AG04450 (cell line): Measurements from ENCODE around the gene FHIT. TPM values are rescaled to one million over a fixed set of nuclear protein-coding genes. Genes with fewer than 3 reads are reported as not detected.
A peak's percentile ranks its signal among the peaks of the same experiment; 100 is the strongest.

ENCODE experiments used
- CTCF ChIA-PET: fragments of 300-600, 350-600 bp; formaldehyde crosslinking; extraction: SDS; loops from one replicate; lab custom pipeline; 2022; ENCODE audit warnings: antibody characterized with exemption, inconsistent platforms; lab: Charles Lee
- POLR2A ChIA-PET: fragments of 350-600 bp; formaldehyde crosslinking; extraction: SDS; loops from one replicate; lab custom pipeline; 2021; ENCODE audit warnings: antibody characterized with exemption, inconsistent platforms; lab: Yijun Ruan, JAX
- DNase-seq: peaks from one replicate; pipeline ENCODE4 v3.0.0-alpha.2; 2011; ENCODE audit warnings: low read depth, low spot score
- H3K27ac ChIP-seq: one replicate; pipeline ENCODE4 v1.5.1; 2012; ENCODE audit warnings: low read depth, low read length, control low read depth
- H3K27me3 ChIP-seq: one replicate; pipeline ENCODE4 v1.6.0; 2012; ENCODE audit warnings: low read length; ENCODE audit not compliant: control insufficient read depth, insufficient read depth
- H3K4me3 ChIP-seq: 2 replicates; pipeline ENCODE4 v1.5.1; 2011; ENCODE audit warnings: mild to moderate bottlenecking, low read depth, low read length, control low read depth
- H3K9me3 ChIP-seq: 2 replicates; pipeline ENCODE4 v1.5.1; 2012; ENCODE audit warnings: low read length; ENCODE audit not compliant: control insufficient read depth, insufficient read depth
- CTCF ChIP-seq: IDR thresholded peaks from 2 replicates; pipeline ENCODE4 v1.5.1; 2011; ENCODE audit warnings: low read depth, low read length, control low read depth, inconsistent platforms
- polyA plus RNA-seq: library from polyadenylated mRNA; depleted of rRNA; stranded (reverse); fragments of >200 nt; gene quantifications from 2 replicates; pipeline ENCODE4 v1.2.3, GENCODE V29; 2011

Gene FHIT
- polyA plus RNA-seq, 1 experiment = 0.17 TPM

DNA sequence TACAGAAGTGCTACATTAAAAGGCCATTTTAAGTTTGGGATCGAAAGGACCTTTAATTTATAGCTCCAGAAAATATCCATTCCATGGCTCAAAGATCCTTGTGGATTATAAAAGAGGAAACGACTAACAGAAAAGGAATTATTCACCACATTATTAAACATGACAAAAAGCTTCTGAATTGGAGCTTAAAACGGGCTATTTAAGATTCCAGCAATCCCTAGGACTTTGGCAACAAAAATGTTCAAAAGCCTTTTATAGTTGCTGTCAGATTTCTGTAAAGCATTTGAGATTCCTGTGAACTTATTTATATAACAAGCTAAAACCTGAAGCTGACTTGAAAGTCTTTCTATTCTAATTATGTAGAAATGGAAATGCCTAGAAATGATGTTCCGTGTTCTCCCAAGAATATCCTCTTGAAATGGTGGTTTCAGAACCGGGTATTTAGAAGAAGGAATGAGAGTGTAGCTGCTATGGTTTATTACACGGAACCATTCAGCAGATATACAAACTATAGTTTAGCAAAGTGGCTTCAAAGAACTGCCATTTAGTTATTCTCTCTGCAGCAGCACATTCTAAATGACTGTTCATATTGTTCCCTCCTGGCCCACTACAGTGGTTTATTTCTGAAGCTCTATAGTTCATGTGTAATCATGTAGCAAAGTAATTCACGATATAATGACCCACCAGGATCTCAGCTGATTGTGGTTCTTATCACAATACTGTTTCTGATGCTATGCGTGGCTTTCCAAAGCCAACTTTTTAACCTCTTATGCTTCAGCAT is 961.7 kb downstream of the FHIT start:
- no peak overlapping the region for H3K27ac ChIP-seq
- no peaks in the 10 kb centered on the region for H3K27me3 ChIP-seq
- POLR2A ChIA-PET = interaction anchor here (0.9 kb wide), 1 partner anchor 14 kb away, joined by 3 read pairs; no protein-coding TSS in a partner anchor
- DNase-seq = no peak
- no peak for TF ChIP-seq CTCF
- H3K9me3 ChIP-seq = no peaks in the 10 kb centered on the region
- H3K4me3 ChIP-seq = no peak overlapping the region
- CTCF ChIA-PET = no interaction called here

DNA sequence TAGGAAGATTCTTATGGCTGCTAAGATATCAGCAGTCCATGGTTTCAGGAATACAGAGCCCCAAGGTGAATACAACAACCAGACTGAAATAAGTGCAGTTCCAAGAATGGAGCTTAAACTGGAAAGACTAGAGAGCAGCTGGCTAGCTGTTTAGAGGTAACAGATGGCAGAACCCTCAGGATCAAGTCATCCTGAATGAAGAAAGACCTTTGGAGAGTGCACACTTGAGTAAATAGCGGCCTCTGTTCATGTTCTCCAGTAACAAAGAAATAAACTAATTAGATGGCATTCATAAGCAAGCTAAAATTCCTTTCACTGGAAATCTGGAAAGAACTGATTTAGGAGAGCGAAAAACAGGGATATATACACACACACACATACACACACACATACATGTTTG is 968.4 kb downstream of the FHIT start:
- H3K27ac ChIP-seq = no peak overlapping the region
- H3K9me3 ChIP-seq = no peaks in the 10 kb centered on the region
- no peak overlapping the region for H3K4me3 ChIP-seq
- TF ChIP-seq CTCF = no peak
- ChIA-PET CTCF (no interaction called here), POLR2A (no interaction called here)
- DNase-seq = no peak
- no peaks in the 10 kb centered on the region for H3K27me3 ChIP-seq

DNA sequence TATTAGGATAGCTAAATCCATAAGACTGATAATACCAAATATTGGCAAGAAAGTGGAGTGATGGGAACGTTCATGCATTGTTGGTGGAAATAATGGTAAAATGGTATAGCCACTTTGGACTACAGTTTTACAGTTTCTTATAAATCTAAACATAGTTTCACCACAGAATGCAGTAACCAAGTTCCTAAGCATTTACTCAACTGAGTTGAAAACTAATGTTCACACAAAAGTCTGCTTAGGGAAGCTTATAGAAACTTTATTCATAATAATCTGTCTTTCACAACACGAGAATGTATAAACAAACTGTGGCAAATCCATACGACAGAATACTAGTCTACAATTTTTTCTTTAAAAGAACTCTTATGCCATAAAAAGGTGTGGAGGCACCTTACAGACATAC is 969.3 kb downstream of the FHIT start:
- ChIA-PET CTCF (no interaction called here), POLR2A (no interaction called here)
- H3K27ac ChIP-seq = no peak overlapping the region
- no peaks in the 10 kb centered on the region for H3K9me3 ChIP-seq
- no peak for TF ChIP-seq CTCF
- H3K4me3 ChIP-seq = no peak overlapping the region
- no peaks in the 10 kb centered on the region for H3K27me3 ChIP-seq
- DNase-seq = peak; percentile 16

GRCh38 chr3:60277361-60277800 is 973.9 kb downstream of the FHIT start:
- DNase-seq = no peak
- POLR2A ChIA-PET = no interaction called here
- Histone ChIP-seq H3K4me3 (no peak overlapping the region), H3K9me3 (no peaks in the 10 kb centered on the region), H3K27ac (no peak overlapping the region), H3K27me3 (no peaks in the 10 kb centered on the region)
- CTCF ChIA-PET = no interaction called here
- TF ChIP-seq CTCF = no peak

DNA sequence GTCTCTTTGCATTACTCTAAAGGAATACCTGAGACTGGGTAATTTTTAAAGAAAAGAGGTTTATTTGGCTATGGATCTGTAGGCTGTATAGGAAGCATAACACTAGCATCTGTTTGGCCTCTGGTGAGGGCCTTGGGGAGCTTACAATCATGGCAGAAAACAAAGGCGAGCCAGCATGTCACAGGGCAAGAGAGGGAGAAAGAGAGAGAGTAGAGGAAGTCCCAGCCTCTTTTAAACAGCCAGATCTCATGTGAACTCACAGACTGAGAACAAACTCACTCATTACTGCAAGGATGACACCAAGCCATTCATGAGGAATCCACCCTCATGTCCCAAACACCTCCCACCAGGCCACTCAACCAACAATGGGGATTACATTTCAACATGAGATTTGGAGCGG is 974.6 kb downstream of the FHIT start:
- H3K27me3 ChIP-seq = no peaks in the 10 kb centered on the region
- POLR2A ChIA-PET = no interaction called here

More for the DNA sequence above, 974.6 kb downstream of the FHIT start:
- no peak for DNase-seq
- CTCF ChIA-PET = no interaction called here
- TF ChIP-seq CTCF = no peak
- Histone ChIP-seq H3K9me3 (no peaks in the 10 kb centered on the region), H3K4me3 (no peak overlapping the region), H3K27ac (no peak overlapping the region)
